Epithelial cell of proximal tubule (primary cell): ENCODE data around the gene RFT1. TPM values are rescaled to one million over a fixed set of nuclear protein-coding genes. Genes with fewer than 3 reads are reported as not detected.
"Not testable (repeated sequence)": the region's sequence is repeated elsewhere in the genome, so short reads cannot be mapped to it uniquely, and the experiment has no call there.

Experiments
- DNase-seq: peaks from one replicate; pipeline ENCODE4 v3.0.0-alpha.2; 2011; ENCODE audit warnings: low read depth
- H3K4me3 ChIP-seq: 2 replicates; pipeline ENCODE4 v1.5.1; 2011; ENCODE audit warnings: low read depth, mild to moderate bottlenecking, low read length
- CTCF ChIP-seq: conservative IDR thresholded peaks from 2 replicates; pipeline ENCODE4 v1.5.1; 2012; ENCODE audit warnings: low read depth, mild to moderate bottlenecking, low read length
- total RNA-seq: library from RNA; depleted of rRNA; stranded (reverse); fragments of >200 nt; gene quantifications from 2 replicates; pipeline ENCODE4 v1.2.3, GENCODE V29; 2015

RFT1 gene
- total RNA-seq, 1 donor from 2014 or later: 25.1 TPM

- DNase-seq: no peak
These were observed 21.2 kb upstream of the RFT1 start for GRCh38 chr3:53151465-53151864.

GRCh38 chr3:53151086-53151438, 20.8 kb upstream of the RFT1 start:
- DNase-seq, H3K4me3 ChIP-seq: not testable (repeated sequence)

More at GRCh38 chr3:53151465-53151864, 21.2 kb upstream of the RFT1 start:
- H3K4me3 ChIP-seq: no peak overlapping the region
- TF ChIP-seq CTCF: no peak

- H3K4me3 ChIP-seq: no peak overlapping the region
- TF ChIP-seq CTCF: no peak
- DNase-seq: peak; percentile 30
These were observed 20.2 kb upstream of the RFT1 start for GRCh38 chr3:53150247-53151085.

GRCh38 chr3:53149699-53150098, 19.5 kb upstream of the RFT1 start:
- no peak for DNase-seq
- no peak overlapping the region for H3K4me3 ChIP-seq
- TF ChIP-seq CTCF: no peak

GRCh38 chr3:53149006-53149690, 18.9 kb upstream of the RFT1 start:
- TF ChIP-seq CTCF: no peak
- DNase-seq: no peak
- no peak overlapping the region for H3K4me3 ChIP-seq

GRCh38 chr3:53147903-53148400, 17.7 kb upstream of the RFT1 start:
- H3K4me3 ChIP-seq: no peak overlapping the region
- TF ChIP-seq CTCF: no peak
- no peak for DNase-seq

GRCh38 chr3:53147151-53147902, 17.1 kb upstream of the RFT1 start:
- no peak overlapping the region for H3K4me3 ChIP-seq
- no peak for DNase-seq
- no peak for TF ChIP-seq CTCF
